Neural progenitor cell (in vitro differentiated cells): Measurements from ENCODE around the gene MYL7. TPM values are rescaled to one million over a fixed set of nuclear protein-coding genes. Genes with fewer than 3 reads are reported as not detected.
"Not testable (repeated sequence)": the region's sequence is repeated elsewhere in the genome, so short reads cannot be mapped to it uniquely, and the experiment has no call there.

Source experiments
- DNase-seq: peaks from one replicate; pipeline ENCODE4 v3.0.0-alpha.2; 2016; ENCODE audit warnings: low spot score
- H2AFZ ChIP-seq: fragments of 200-600 bp; sonication (generic); replicated peaks from 2 replicates; pipeline ENCODE4 v1.6.1; 2016; ENCODE audit warnings: antibody characterized with exemption
- H3F3A ChIP-seq: fragments of 200-600 bp; sonication (generic); 2 replicates; pipeline ENCODE4 v1.6.1; 2016; ENCODE audit warnings: antibody characterized with exemption, low read depth
- H3K27ac ChIP-seq: fragments of 200-600 bp; sonication (generic); 2 replicates; pipeline ENCODE4 v1.5.1; 2016; ENCODE audit warnings: mild to moderate bottlenecking
- H3K27me3 ChIP-seq: fragments of 200-600 bp; sonication (generic); 2 replicates; pipeline ENCODE4 v1.6.1; 2016; ENCODE audit warnings: mild to moderate bottlenecking, moderate library complexity
- H3K36me3 ChIP-seq: fragments of 200-600 bp; sonication (generic); 2 replicates; pipeline ENCODE4 v1.5.1; 2016
- H3K4me1 ChIP-seq: fragments of 200-600 bp; sonication (generic); 2 replicates; pipeline ENCODE4 v1.6.1; 2016; ENCODE audit warnings: mixed run types
- H3K4me2 ChIP-seq: fragments of 200-600 bp; sonication (generic); 2 replicates; pipeline ENCODE4 v1.6.1; 2016
- H3K4me3 ChIP-seq: fragments of 200-600 bp; sonication (generic); 2 replicates; pipeline ENCODE4 v1.5.1; 2016
- H3K79me2 ChIP-seq: fragments of 200-600 bp; sonication (generic); 2 replicates; pipeline ENCODE4 v1.6.1; 2016; ENCODE audit warnings: low read depth
- H3K9ac ChIP-seq: fragments of 200-600 bp; sonication (generic); 2 replicates; pipeline ENCODE4 v1.6.1; 2016
- H3K9me3 ChIP-seq: fragments of 200-600 bp; sonication (generic); 2 replicates; pipeline ENCODE4 v1.5.1; 2016; ENCODE audit warnings: low read depth
- H4K20me1 ChIP-seq: fragments of 200-600 bp; sonication (generic); 2 replicates; pipeline ENCODE4 v1.6.1; 2016; ENCODE audit warnings: low read depth
- H3K27ac Mint-ChIP-seq: 3 replicates; pipeline ENCODE4 v1.8.0; 2021; ENCODE audit warnings: mixed read lengths
- H3K27me3 Mint-ChIP-seq: 2 replicates; pipeline ENCODE4 v1.8.0; 2022; ENCODE audit warnings: low read depth, mild to moderate bottlenecking, inconsistent platforms, moderate library complexity, mixed read lengths; ENCODE audit not compliant: insufficient read depth
- H3K36me3 Mint-ChIP-seq: 3 replicates; pipeline ENCODE4 v1.8.0; 2021; ENCODE audit warnings: mixed read lengths
- H3K4me1 Mint-ChIP-seq: 3 replicates; pipeline ENCODE4 v1.8.0; 2021; ENCODE audit warnings: mixed read lengths
- H3K4me3 Mint-ChIP-seq: 3 replicates; pipeline ENCODE4 v1.8.0; 2021; ENCODE audit warnings: mild to moderate bottlenecking, moderate library complexity, mixed read lengths
- H3K9me3 Mint-ChIP-seq: 3 replicates; pipeline ENCODE4 v1.8.0; 2020; ENCODE audit warnings: mixed read lengths
- CTCF ChIP-seq: fragments of 200-600 bp; sonication (generic); IDR thresholded peaks from 2 replicates; pipeline ENCODE4 v1.5.1; 2017; ENCODE audit warnings: antibody characterized with exemption, mild to moderate bottlenecking
- EZH2 ChIP-seq: fragments of 200-600 bp; sonication (generic); IDR thresholded peaks from 2 replicates; pipeline ENCODE4 v1.6.1; 2017; ENCODE audit warnings: antibody characterized with exemption, mild to moderate bottlenecking, moderate library complexity
- EZH2phosphoT487 ChIP-seq: fragments of 200-600 bp; sonication (generic); IDR thresholded peaks from 2 replicates; pipeline ENCODE4 v1.6.1; 2017; ENCODE audit warnings: antibody characterized with exemption
- total RNA-seq: library from RNA; depleted of rRNA; stranded (reverse); fragments of >200 nt; gene quantifications from 2 replicates; pipeline ENCODE4 v1.2.3, GENCODE V29; 2015; ENCODE audit warnings: low replicate concordance

Gene MYL7
- total RNA-seq, 1 donor from 2014 or later = not detected

DNA sequence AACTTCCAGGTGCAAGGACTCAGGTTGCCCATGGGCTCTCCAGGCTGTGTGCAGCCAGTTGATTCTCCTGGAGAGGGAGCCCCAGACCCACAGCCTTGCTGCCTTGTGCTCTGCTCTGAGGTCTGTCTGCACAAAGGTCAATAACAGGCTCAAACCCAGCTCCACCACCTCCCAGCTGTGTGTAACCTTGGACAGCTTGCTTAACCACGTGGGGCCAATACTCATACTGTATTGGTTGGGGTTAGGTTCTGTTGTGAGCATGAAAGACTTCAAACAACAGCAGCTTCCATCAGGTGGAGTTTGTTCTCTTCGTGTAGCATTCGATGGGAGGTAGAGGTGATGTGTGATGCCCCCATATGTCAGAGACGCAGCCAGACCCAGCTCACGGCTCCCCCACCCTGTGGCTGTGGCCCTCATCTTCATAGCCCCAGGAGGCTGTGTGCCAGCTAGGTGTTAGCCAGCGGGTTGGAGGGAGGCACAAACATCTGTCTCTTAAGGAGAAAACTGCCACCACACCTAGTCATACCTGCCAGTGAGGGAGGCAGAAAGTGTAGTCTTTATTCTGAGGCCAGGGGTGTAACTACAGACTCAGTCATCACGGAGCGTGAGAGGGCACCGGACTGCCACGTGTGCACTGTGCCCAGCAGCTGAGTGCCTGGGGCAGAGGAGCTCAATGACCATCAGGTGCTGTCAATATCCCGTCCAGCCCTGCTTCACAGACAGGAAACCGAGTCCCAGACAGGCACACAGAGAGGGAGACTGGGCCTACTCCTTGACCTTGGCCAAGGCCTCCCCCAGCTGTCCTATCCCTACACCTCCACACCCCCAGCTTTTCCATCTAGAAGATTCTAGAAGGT, 9.7 kb downstream of the MYL7 start:
- H3K9me3 ChIP-seq = no peaks in the 10 kb centered on the region
- no peaks in the 10 kb centered on the region for H3F3A ChIP-seq
- H4K20me1 ChIP-seq = no peaks in the 10 kb centered on the region
- peak; percentile 49 for TF ChIP-seq CTCF
- no peak for TF ChIP-seq EZH2phosphoT487
- Mint-ChIP-seq H3K4me1 (peaks cover 8% of the 10 kb centered on the region), H3K36me3 (no peaks in the 10 kb centered on the region), H3K27ac (peak overlapping the region; percentile 57), H3K27me3 (peaks cover 2% of the 10 kb centered on the region), H3K9me3 (peaks cover 7% of the 10 kb centered on the region), H3K4me3 (no peak overlapping the region)
- H3K9ac ChIP-seq = no peak overlapping the region
- DNase-seq = peak; percentile 48
- H3K79me2 ChIP-seq = no peaks in the 10 kb centered on the region
- H3K27me3 ChIP-seq = no peaks in the 10 kb centered on the region
- H3K4me3 ChIP-seq = no peak overlapping the region
- no peaks in the 10 kb centered on the region for H3K36me3 ChIP-seq
- no peaks in the 10 kb centered on the region for H3K4me1 ChIP-seq
- no peak overlapping the region for H2AFZ ChIP-seq
- H3K4me2 ChIP-seq = no peak overlapping the region
- H3K27ac ChIP-seq = no peak overlapping the region

- no peak for TF ChIP-seq EZH2phosphoT487
- TF ChIP-seq EZH2 = no peak
- Histone ChIP-seq H3K4me2 (no peak overlapping the region), H2AFZ (no peak overlapping the region), H3K27ac (no peak overlapping the region), H3K79me2 (no peaks in the 10 kb centered on the region), H3K4me1 (no peaks in the 10 kb centered on the region), H3K4me3 (no peak overlapping the region), H3F3A (peaks cover 3% of the 10 kb centered on the region), H3K27me3 (peaks cover 16% of the 10 kb centered on the region), H3K36me3 (no peaks in the 10 kb centered on the region), H3K9me3 (no peaks in the 10 kb centered on the region), H4K20me1 (no peaks in the 10 kb centered on the region), H3K9ac (no peak overlapping the region)
- Mint-ChIP-seq H3K9me3 (peaks cover 7% of the 10 kb centered on the region), H3K4me3 (no peak overlapping the region), H3K27ac (peak overlapping the region; percentile 80), H3K4me1 (peaks cover 12% of the 10 kb centered on the region), H3K27me3 (peaks cover 4% of the 10 kb centered on the region), H3K36me3 (no peaks in the 10 kb centered on the region)
- DNase-seq = no peak
Measured at GRCh38 chr7:44128721-44129582, 12.2 kb downstream of the MYL7 start.

DNA sequence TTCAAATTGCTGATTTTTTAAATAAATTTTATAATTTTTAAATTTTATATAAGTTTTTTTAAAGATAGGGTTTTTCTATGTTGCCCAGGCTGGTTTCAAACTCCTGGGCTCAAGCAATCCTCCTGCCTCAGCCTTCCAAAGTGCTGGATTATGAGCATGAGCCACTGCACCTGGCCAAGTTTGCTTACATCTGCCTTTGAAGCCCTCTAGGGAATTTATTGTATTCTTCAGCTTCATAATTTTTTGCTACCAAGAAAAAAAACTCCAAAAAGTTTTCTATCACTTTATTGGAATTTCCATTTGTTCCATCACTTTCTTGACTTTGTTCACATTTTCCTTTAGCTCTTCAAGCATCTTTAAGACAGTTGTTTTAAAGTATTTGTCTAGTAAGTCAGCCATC, 14.0 kb downstream of the MYL7 start:
- peaks cover 18% of the 10 kb centered on the region for H3K4me1 Mint-ChIP-seq
- peaks cover 4% of the 10 kb centered on the region for H3K27me3 Mint-ChIP-seq
- no peaks in the 10 kb centered on the region for H3K36me3 ChIP-seq
- no peak overlapping the region for H3K4me3 ChIP-seq
- peaks cover 5% of the 10 kb centered on the region for H3K4me1 ChIP-seq
- H3K4me3 Mint-ChIP-seq = no peak overlapping the region
- DNase-seq = no peak
- H3K27ac Mint-ChIP-seq = no peak overlapping the region
- H3K27ac ChIP-seq = no peak overlapping the region
- peaks cover 16% of the 10 kb centered on the region for H3K27me3 ChIP-seq
- no peaks in the 10 kb centered on the region for H3K36me3 Mint-ChIP-seq
- H3F3A ChIP-seq = peaks cover 3% of the 10 kb centered on the region
- H3K79me2 ChIP-seq = peaks cover 10% of the 10 kb centered on the region
- TF ChIP-seq EZH2phosphoT487 = no peak
- no peak for TF ChIP-seq CTCF
- no peak for TF ChIP-seq EZH2
- H4K20me1 ChIP-seq = no peaks in the 10 kb centered on the region
- H3K4me2 ChIP-seq = no peak overlapping the region
- no peak overlapping the region for H2AFZ ChIP-seq
- H3K9me3 ChIP-seq = no peaks in the 10 kb centered on the region
- H3K9ac ChIP-seq = no peak overlapping the region
- peaks cover 7% of the 10 kb centered on the region for H3K9me3 Mint-ChIP-seq

GRCh38 chr7:44126574-44126973, 14.6 kb downstream of the MYL7 start:
- not testable (repeated sequence) for H4K20me1 ChIP-seq, H3K9me3 ChIP-seq, H3F3A ChIP-seq, H3K27me3 Mint-ChIP-seq, H2AFZ ChIP-seq, H3K4me3 Mint-ChIP-seq, H3K4me2 ChIP-seq, H3K27ac ChIP-seq, H3K9ac ChIP-seq, H3K9me3 Mint-ChIP-seq, H3K27ac Mint-ChIP-seq, DNase-seq, H3K4me3 ChIP-seq, H3K36me3 ChIP-seq, H3K36me3 Mint-ChIP-seq, H3K4me1 ChIP-seq
- Histone ChIP-seq H3K79me2 (peaks cover 16% of the 10 kb centered on the region), H3K27me3 (peaks cover 16% of the 10 kb centered on the region)
- peaks cover 16% of the 10 kb centered on the region for H3K4me1 Mint-ChIP-seq
